K562 (cell line): ENCODE results near the gene PHPT1.

ENCODE experiments used
- ASH1L ChIP-seq: fragments of 450-650 bp; IDR thresholded peaks from 2 replicates; pipeline ENCODE4 v1.6.1; 2018; ENCODE audit warnings: borderline replicate concordance, mild to moderate bottlenecking, low read depth; ENCODE audit not compliant: partially characterized antibody
- BDP1 ChIP-seq: IDR thresholded peaks from 3 replicates; pipeline ENCODE4 v1.6.1; 2011; ENCODE audit not compliant: insufficient read length, insufficient read depth
- CBX1 ChIP-seq: sonication (generic); IDR thresholded peaks from 2 replicates; pipeline ENCODE4 v1.6.1; 2016; ENCODE audit warnings: antibody characterized with exemption, low read depth, mild to moderate bottlenecking
- CBX8 ChIP-seq: fragments of 200-600 bp; sonication (generic); IDR thresholded peaks from 2 replicates; pipeline ENCODE4 v1.6.1; 2012; ENCODE audit warnings: borderline replicate concordance, mixed run types, low read depth, mild to moderate bottlenecking, moderate library complexity, mixed read lengths, low read length, control low read depth, inconsistent platforms; ENCODE audit not compliant: poor library complexity, severe bottlenecking; ENCODE audit errors: extremely low read depth
- HNRNPH1 ChIP-seq: fragments of 200-400 bp; formaldehyde crosslinking; optimal IDR thresholded peaks from 2 replicates; pipeline ENCODE3; 2017; ENCODE audit warnings: low read depth, mild to moderate bottlenecking, low read length, moderate library complexity
- POLR2A ChIP-seq: fragments of 450-650 bp; conservative IDR thresholded peaks from 2 replicates; pipeline ENCODE4 v1.6.1; 2016
- SMARCE1 ChIP-seq: fragments of 450-650 bp; IDR thresholded peaks from 2 replicates; pipeline ENCODE4 v1.7.1; 2016; ENCODE audit warnings: mild to moderate bottlenecking
- TF ChIP-seq, protein P1 (sequence below), 2 experiments: fragments of 450-650 bp in 1 of 2; sonication (generic) in 1 of 2; formaldehyde crosslinking in 1 of 2; IDR thresholded peaks in 1 of 2; conservative IDR thresholded peaks in 1 of 2; 2 replicates each; pipeline versions ENCODE4 v1.6.1 to v1.8.1; 2016 to 2023; ENCODE audit warnings: mild to moderate bottlenecking in 2 of 2, moderate library complexity in 2 of 2, inconsistent platforms in 1 of 2, missing genetic modification reagents in 1 of 2
- TF ChIP-seq, protein P2 (sequence below): fragments of 250-450 bp; sonication (Bioruptor Pico); IDR thresholded peaks from 2 replicates; pipeline ENCODE4 v1.8.0; 2022; ENCODE audit warnings: inconsistent platforms
- TF ChIP-seq, protein P3 (sequence below), 2 experiments: fragments of 450-650 bp; IDR thresholded peaks; 2 replicates each; pipeline ENCODE4 v1.6.1; 2018; ENCODE audit warnings: mild to moderate bottlenecking in 2 of 2, low read depth in 1 of 2; ENCODE audit not compliant: partially characterized antibody in 2 of 2
- TF ChIP-seq, protein P4 (sequence below): fragments of 150-350 bp; conservative IDR thresholded peaks from 2 replicates; pipeline ENCODE4 v1.6.1; 2014; ENCODE audit warnings: low read length
- TF ChIP-seq, protein P5 (sequence below), 3 experiments: IDR thresholded peaks in 2 of 3; conservative IDR thresholded peaks in 1 of 3; 2 replicates each; pipeline ENCODE4 v1.5.1; 2011 to 2012; ENCODE audit warnings: low read length in 3 of 3, mild to moderate bottlenecking in 3 of 3, control low read depth in 2 of 3, improper control_type of control experiment in 1 of 3, inconsistent platforms in 1 of 3, low read depth in 1 of 3, mixed read lengths in 1 of 3, moderate library complexity in 1 of 3; ENCODE audit not compliant: insufficient read depth in 2 of 3

DNA sequence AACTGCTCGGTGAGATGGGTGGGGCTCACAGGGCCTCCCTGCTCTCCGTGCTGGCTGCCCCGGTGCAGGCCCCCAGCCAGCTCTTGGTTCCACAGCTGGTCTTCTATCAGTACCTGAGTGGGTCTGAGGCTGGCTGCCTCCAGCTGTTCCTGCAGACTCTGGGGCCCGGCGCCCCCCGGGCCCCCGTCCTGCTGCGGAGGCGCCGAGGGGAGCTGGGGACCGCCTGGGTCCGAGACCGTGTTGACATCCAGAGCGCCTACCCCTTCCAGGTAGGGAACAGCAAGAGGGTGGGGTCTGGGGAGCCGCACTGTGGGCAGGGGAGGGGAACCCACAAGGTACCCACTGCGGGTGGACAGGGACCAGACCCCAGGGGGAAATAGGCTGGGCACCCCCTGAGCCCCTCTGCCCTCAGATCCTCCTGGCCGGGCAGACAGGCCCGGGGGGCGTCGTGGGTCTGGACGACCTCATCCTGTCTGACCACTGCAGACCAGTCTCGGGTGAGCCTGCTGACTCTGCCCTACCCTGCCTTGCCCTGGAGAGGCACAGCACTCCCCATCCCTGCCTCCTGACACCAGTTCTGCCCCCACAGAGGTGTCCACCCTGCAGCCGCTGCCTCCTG, 5.7 kb downstream of the PHPT1 start:
- TF ChIP-seq HNRNPH1 (no peak), POLR2A (no peak), BDP1 (no peak), ASH1L (no peak), CBX8 (no peak), CBX1 (no peak), SMARCE1 (no peak)
- TF ChIP-seq, protein P1, sequence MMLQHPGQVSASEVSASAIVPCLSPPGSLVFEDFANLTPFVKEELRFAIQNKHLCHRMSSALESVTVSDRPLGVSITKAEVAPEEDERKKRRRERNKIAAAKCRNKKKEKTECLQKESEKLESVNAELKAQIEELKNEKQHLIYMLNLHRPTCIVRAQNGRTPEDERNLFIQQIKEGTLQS (IDR thresholded peaks at IDR 0.05) = no peak
- TF ChIP-seq, protein P1 (CRISPR knock-in tag; conservative IDR thresholded peaks at IDR 0.05) = no peak
- TF ChIP-seq, protein P2, sequence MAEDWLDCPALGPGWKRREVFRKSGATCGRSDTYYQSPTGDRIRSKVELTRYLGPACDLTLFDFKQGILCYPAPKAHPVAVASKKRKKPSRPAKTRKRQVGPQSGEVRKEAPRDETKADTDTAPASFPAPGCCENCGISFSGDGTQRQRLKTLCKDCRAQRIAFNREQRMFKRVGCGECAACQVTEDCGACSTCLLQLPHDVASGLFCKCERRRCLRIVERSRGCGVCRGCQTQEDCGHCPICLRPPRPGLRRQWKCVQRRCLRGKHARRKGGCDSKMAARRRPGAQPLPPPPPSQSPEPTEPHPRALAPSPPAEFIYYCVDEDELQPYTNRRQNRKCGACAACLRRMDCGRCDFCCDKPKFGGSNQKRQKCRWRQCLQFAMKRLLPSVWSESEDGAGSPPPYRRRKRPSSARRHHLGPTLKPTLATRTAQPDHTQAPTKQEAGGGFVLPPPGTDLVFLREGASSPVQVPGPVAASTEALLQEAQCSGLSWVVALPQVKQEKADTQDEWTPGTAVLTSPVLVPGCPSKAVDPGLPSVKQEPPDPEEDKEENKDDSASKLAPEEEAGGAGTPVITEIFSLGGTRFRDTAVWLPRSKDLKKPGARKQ (CRISPR knock-in tag) = no peak
- TF ChIP-seq, protein P3, sequence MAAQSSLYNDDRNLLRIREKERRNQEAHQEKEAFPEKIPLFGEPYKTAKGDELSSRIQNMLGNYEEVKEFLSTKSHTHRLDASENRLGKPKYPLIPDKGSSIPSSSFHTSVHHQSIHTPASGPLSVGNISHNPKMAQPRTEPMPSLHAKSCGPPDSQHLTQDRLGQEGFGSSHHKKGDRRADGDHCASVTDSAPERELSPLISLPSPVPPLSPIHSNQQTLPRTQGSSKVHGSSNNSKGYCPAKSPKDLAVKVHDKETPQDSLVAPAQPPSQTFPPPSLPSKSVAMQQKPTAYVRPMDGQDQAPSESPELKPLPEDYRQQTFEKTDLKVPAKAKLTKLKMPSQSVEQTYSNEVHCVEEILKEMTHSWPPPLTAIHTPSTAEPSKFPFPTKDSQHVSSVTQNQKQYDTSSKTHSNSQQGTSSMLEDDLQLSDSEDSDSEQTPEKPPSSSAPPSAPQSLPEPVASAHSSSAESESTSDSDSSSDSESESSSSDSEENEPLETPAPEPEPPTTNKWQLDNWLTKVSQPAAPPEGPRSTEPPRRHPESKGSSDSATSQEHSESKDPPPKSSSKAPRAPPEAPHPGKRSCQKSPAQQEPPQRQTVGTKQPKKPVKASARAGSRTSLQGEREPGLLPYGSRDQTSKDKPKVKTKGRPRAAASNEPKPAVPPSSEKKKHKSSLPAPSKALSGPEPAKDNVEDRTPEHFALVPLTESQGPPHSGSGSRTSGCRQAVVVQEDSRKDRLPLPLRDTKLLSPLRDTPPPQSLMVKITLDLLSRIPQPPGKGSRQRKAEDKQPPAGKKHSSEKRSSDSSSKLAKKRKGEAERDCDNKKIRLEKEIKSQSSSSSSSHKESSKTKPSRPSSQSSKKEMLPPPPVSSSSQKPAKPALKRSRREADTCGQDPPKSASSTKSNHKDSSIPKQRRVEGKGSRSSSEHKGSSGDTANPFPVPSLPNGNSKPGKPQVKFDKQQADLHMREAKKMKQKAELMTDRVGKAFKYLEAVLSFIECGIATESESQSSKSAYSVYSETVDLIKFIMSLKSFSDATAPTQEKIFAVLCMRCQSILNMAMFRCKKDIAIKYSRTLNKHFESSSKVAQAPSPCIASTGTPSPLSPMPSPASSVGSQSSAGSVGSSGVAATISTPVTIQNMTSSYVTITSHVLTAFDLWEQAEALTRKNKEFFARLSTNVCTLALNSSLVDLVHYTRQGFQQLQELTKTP (IDR thresholded peaks at IDR 0.05; ENCODE audit: low read depth in 1 of 2, partially characterized antibody in 2 of 2) = no peak
- TF ChIP-seq, protein P4, sequence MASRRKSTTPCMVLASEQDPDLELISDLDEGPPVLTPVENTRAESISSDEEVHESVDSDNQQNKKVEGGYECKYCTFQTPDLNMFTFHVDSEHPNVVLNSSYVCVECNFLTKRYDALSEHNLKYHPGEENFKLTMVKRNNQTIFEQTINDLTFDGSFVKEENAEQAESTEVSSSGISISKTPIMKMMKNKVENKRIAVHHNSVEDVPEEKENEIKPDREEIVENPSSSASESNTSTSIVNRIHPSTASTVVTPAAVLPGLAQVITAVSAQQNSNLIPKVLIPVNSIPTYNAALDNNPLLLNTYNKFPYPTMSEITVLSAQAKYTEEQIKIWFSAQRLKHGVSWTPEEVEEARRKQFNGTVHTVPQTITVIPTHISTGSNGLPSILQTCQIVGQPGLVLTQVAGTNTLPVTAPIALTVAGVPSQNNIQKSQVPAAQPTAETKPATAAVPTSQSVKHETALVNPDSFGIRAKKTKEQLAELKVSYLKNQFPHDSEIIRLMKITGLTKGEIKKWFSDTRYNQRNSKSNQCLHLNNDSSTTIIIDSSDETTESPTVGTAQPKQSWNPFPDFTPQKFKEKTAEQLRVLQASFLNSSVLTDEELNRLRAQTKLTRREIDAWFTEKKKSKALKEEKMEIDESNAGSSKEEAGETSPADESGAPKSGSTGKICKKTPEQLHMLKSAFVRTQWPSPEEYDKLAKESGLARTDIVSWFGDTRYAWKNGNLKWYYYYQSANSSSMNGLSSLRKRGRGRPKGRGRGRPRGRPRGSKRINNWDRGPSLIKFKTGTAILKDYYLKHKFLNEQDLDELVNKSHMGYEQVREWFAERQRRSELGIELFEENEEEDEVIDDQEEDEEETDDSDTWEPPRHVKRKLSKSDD = no peak
- TF ChIP-seq, protein P5, sequence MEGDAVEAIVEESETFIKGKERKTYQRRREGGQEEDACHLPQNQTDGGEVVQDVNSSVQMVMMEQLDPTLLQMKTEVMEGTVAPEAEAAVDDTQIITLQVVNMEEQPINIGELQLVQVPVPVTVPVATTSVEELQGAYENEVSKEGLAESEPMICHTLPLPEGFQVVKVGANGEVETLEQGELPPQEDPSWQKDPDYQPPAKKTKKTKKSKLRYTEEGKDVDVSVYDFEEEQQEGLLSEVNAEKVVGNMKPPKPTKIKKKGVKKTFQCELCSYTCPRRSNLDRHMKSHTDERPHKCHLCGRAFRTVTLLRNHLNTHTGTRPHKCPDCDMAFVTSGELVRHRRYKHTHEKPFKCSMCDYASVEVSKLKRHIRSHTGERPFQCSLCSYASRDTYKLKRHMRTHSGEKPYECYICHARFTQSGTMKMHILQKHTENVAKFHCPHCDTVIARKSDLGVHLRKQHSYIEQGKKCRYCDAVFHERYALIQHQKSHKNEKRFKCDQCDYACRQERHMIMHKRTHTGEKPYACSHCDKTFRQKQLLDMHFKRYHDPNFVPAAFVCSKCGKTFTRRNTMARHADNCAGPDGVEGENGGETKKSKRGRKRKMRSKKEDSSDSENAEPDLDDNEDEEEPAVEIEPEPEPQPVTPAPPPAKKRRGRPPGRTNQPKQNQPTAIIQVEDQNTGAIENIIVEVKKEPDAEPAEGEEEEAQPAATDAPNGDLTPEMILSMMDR (IDR thresholded peaks at IDR 0.05 in 2 of 3, conservative IDR thresholded peaks at IDR 0.05 in 1 of 3; ENCODE audit: insufficient read depth in 2 of 3, low read depth in 1 of 3, low read length in 3 of 3) = no peak
